GM18867 (cell line): ENCODE data around the gene EYS.

Source experiments
- ATAC-seq: cut with Tn5 transposase; IDR thresholded peaks from one replicate; pipeline ENCODE4 v1.9.1; 2021; ENCODE audit warnings: mild to moderate bottlenecking, moderate library complexity; ENCODE audit not compliant: unreplicated experiment

The EYS gene

GRCh38 chr6:63731930-63732329 lies 1975.1 kb downstream of the EYS start:
- no peak for ATAC-seq

DNA sequence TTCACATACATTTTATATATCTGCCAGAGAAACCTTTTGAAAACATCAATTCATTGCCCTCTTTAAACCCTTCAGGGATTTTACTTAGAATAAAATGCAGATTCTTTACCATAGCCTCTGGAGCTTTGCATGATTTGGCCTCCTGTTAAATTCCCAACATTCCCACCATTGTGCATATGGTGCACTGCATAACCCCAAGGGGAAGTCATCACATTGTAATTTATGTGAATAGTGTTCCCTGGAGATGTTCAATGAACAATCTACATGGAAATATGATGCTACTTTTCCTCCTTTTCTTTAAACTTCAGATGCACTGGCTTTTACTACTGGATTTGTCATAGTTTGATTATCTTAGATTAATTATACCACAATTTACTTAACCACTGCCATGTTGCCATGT lies 1976.7 kb downstream of the EYS start:
- no peak for ATAC-seq

DNA sequence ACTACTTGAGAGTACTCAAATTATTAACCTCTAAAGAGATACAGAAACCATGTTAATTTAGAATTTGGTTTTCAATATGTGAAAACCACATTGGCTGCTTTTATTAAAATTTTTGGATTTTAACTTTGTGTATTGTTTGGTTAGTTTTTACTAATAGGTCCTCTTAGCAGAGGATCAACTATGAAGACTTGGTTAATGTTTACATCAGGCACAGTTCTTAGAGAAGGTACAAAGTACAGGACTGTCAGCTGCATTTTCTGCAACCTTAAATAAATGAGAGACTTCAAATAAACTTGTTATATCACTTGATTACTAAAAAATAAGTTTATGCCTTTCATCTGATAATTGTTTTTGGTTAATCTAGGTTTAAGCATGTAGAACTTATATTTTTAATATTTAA lies 1982.3 kb downstream of the EYS start:
- no peak for ATAC-seq

- no peak for ATAC-seq
Observed at GRCh38 chr6:63721181-63721580, 1985.8 kb downstream of the EYS start.

- ATAC-seq, result peak; percentile 68
Observed at GRCh38 chr6:63716169-63716568, 1990.9 kb downstream of the EYS start.

DNA sequence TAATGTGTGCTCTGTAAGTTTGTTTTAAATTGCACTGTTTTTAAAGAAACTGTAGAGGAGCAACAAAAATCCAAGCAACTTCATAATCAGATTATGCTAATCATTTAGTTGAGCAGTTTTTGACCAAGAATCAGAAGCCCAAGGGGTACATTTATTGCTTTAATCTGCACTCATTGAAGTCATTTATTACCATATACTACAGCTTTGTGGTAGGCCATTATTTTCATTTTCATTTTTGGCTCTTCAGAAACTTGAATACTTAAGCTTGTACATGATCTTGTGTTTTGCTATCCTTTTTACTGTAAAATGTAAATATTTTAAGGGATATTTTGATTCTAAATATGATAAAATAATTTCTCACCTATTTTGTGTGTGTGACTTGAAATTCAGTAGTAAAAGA lies 1992.9 kb downstream of the EYS start:
- peak; percentile 65 for ATAC-seq

- no peak for ATAC-seq
Observed at GRCh38 chr6:63713332-63713731, 1993.7 kb downstream of the EYS start.

DNA sequence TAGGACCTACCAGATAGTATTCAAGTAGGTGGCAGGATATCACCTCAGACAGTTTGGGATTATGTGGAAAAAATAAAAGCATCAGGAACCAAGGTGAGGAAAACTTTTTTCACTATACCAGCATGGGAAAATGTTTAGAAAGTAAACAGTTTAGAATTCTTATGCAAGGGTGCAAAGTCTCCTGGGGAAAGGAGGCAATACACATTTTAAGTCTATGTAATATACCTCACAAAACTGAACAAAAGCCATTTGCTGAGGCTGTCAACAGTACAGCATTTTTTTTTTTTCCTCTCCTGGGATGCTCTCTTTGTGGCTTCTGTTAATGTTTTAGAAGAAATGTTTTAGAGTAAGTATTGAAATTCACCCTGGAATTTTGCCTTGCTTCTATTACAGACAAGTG lies 1997.9 kb downstream of the EYS start:
- no peak for ATAC-seq

- ATAC-seq, result no peak
Observed at GRCh38 chr6:63708631-63709030, 1998.4 kb downstream of the EYS start.

DNA sequence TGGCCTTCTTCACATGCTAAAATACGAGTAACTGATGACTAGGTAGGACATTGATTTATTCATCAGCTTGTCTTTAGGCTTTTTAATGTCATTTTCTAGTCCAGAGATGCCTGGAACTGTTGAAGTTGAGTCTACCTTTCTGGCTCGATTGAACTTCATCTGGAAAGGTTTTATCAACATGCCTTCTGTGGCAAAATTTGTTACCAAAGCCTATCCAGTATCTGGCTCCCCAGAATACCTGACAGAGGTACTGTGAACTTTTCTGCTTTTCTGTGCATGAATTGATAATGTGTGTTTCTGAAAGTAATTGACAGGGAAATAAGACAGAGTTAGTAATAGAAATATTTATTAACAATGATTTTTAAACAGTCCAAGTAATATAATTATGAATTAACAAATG lies 2000.4 kb downstream of the EYS start:
- no peak for ATAC-seq

GRCh38 chr6:63705707-63706106 lies 2001.3 kb downstream of the EYS start:
- ATAC-seq, result no peak

DNA sequence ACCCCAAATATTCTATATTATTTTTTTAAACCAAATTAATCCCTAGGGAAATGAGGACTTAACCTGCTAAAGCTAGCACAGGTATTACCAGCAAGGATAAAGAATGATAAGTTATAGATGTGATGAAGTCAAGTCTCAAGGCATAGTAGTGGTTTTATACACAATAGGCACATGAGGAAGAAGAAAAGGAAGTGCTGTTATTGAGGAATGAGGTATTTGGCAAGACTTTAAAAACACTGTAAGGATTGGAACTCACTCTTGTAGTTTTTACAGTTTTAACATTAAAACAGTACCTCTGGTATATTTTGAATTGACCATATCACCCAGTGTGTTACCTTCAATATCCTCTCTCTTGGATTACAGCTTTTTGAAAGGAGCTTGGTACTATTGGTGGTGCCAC lies 2016.8 kb downstream of the EYS start:
- ATAC-seq, result no peak

- ATAC-seq, result no peak
Observed at GRCh38 chr6:63689421-63689820, 2017.6 kb downstream of the EYS start.

GRCh38 chr6:63685446-63686379 lies 2021.3 kb downstream of the EYS start:
- peak; percentile 87 for ATAC-seq

- ATAC-seq, result peak; percentile 39
Observed at GRCh38 chr6:63683071-63683603, 2023.9 kb downstream of the EYS start.

- no peak for ATAC-seq
Observed at GRCh38 chr6:63677282-63677681, 2029.7 kb downstream of the EYS start.

- ATAC-seq, result no peak
Observed at GRCh38 chr6:63676412-63677114, 2030.5 kb downstream of the EYS start.

- ATAC-seq, result no peak
Observed at GRCh38 chr6:63675138-63675537, 2031.9 kb downstream of the EYS start.

DNA sequence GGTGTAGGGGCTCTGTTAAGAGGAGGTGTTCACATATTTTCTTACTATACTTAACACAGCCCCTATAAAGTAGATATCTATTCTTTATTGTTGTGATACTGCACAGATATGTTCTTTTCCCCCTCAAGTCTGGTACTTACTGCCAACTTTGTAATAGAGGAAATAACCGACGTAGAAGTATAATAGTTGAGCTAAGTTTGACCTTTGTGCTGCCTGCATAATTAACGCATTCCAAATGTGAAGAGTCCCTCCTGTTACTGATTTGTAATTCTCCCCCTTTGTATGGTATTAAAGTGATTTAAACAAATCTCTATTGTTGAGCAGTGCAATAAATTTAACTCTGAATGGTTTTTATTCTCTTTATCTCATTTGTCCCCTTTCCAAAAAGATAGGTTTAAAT lies 2032.4 kb downstream of the EYS start:
- no peak for ATAC-seq

GRCh38 chr6:63673692-63674091 lies 2033.3 kb downstream of the EYS start:
- ATAC-seq, result no peak

DNA sequence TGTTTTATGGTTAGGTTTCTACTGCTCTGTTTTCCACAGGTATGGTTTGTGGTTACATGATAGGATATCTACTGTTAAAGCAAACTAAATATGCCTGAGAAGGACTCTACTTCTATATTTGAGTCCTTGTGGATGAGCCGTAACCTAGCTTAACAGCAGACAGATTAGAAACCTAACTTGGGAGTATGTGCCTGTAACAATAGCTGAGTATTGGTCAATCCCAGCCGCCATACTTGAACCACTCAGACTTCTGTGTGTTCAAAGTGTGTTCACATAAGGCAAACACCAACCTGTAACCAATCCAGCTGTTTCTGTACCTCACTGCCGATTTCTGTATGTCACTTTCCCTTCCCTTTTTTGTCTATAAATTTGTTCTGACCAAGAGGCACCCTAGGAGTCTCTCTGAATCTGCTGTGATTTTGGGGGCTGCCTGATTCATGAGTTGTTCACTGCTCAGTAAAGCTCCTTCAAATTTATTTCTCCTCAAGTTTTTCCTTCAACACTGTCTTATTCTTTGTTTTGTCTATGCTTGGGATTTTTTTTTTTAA lies 2034.4 kb downstream of the EYS start:
- no peak for ATAC-seq
